GM12873 (cell line): ENCODE data around the gene NHSL1.

ENCODE experiments used
- TF ChIP-seq, protein P1 (sequence below): IDR thresholded peaks from 2 replicates; pipeline ENCODE4 v1.5.1; 2012; ENCODE audit warnings: low read depth, mild to moderate bottlenecking, moderate library complexity, low read length, control low read depth; ENCODE audit not compliant: insufficient read depth; ENCODE audit errors: missing control alignments

NHSL1 gene

DNA sequence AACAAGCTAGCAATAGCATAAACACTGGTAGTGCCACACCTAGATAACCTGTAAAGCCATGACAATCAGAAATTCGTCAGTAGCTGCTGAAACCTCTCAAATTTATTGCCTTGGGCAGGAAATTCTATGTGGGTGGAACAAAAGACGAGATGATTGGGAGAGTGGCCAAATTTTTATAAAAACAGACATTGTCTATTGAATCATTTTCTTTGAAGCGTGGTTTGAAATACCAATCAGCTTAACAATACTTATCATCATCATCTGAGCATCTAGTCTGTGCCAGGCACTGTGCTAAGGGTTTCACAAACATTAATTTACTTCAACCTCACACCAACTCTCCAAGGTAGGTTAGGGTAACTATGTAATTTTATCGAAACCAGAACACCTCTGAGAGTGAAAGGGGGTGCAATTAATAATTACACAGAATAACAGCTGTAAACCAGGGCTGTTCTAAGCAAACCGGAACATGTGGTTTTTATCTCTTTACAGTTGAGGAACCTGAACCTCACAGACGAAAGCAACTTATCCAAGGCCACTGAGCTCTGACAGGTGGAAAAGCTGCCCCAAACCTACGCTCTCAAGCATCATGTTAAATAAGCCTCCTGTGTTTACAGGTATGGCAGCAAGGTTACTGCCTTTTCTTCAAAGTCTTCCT is 43.4 kb downstream of the NHSL1 start:
- TF ChIP-seq, protein P1, sequence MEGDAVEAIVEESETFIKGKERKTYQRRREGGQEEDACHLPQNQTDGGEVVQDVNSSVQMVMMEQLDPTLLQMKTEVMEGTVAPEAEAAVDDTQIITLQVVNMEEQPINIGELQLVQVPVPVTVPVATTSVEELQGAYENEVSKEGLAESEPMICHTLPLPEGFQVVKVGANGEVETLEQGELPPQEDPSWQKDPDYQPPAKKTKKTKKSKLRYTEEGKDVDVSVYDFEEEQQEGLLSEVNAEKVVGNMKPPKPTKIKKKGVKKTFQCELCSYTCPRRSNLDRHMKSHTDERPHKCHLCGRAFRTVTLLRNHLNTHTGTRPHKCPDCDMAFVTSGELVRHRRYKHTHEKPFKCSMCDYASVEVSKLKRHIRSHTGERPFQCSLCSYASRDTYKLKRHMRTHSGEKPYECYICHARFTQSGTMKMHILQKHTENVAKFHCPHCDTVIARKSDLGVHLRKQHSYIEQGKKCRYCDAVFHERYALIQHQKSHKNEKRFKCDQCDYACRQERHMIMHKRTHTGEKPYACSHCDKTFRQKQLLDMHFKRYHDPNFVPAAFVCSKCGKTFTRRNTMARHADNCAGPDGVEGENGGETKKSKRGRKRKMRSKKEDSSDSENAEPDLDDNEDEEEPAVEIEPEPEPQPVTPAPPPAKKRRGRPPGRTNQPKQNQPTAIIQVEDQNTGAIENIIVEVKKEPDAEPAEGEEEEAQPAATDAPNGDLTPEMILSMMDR = no peak

DNA sequence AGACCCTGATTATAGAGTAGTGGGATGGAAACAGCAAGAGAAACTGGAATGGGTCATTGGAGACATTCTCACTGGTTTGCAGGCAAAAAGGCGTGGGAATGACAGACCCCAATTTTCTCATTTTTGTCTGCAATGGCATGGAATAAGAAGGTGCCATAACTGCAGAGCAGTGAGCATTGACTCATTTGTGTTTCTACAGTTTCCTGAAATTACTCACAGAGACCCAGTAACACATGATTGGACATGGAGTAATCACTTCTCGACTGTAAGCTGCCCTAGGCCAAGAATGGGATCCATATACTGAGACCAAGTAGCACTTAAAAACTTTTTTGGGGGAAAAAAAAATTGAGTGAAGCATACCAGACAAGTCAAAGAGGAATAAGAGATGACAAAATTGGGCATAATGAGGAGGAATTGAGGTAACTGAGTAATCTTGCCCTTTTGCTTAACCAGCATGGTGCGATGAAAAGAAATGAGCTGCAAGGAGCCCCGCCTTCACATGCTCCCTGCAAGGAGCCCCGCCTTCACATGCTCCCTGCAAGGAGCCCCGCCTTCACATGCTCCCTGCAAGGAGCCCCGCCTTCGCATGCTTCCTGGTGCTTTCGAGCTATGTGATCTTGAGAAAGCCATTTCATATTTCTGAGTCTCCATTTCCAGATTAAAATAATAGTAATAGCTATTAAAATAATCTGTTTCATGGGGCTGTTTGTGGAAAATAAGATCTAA is 44.1 kb downstream of the NHSL1 start:
- TF ChIP-seq, protein P1 = no peak

DNA sequence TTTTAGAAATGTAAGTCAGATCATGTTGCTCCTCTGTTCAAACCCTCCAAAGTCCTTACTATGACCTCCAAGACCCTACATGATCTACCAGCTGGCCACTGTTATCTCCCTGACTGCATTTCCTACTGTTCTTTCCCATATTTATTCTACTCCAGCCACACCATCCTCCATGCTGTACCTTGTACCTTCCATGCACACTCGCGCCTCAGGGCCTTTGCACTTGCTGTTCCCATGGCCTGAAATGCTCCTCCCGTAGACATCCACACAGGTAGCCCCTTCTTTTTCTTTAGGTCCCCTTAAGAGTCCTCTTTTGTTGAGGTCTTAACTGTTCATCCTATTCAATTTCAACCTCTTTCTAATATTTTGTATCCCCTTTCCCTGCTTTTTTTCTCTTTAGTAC is 48.3 kb downstream of the NHSL1 start:
- TF ChIP-seq, protein P1 = no peak

DNA sequence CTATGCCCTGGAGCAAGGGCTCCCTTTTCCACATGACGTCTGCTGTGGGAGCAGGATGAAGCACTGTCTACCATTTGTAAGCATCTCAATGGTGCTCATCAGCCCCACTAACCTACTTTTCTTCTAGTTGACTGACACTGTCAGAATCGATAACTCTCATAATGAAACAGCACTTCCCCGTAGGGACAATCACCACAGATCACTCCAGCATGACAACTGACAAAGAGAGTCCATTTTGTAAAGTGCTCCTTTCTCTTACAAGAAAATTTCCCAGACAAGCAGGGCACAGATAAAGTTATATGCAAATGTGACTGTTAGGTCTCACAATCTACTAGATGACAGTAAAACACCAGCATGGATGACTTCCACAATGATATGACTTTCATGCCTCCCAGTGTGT is 48.8 kb downstream of the NHSL1 start:
- TF ChIP-seq, protein P1 = no peak

DNA sequence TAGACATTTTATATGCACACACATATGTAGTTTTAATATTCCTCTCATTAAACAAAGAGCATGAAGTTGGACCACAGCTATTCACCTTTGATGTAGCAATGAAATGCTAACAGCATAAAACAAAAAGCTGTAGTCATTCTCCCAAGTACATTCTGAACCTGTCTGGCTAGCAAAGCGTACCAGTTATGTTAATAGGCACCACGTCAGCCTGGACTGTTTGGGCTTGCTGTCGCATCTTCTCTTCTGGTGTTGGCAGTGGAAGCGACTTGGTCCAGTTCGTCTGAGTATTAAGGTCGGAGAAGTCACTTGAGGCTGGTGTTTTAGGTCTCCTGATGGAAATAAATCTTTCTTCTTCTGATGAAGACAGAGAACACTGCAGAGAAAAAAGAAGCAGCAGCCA is 52.5 kb downstream of the NHSL1 start:
- TF ChIP-seq, protein P1 = no peak

DNA sequence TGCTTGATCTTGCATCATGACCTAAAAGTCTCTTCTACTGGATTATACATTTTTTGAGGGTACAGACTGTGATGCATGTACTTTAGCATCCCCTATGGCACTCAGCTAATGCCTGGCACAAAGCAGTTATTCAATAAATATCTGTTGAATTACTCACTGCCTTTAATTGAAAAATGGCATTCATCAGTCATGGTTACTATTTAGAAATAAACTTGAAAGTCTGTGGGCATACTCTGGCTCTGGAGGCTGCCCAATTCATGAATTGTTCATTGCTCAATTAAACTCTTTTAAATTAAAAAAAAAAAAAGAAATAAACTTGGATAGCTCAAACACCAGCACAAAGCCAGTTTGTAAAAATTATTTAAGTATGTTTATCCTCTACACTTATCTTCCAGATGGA is 55.3 kb downstream of the NHSL1 start:
- TF ChIP-seq, protein P1 = no peak

DNA sequence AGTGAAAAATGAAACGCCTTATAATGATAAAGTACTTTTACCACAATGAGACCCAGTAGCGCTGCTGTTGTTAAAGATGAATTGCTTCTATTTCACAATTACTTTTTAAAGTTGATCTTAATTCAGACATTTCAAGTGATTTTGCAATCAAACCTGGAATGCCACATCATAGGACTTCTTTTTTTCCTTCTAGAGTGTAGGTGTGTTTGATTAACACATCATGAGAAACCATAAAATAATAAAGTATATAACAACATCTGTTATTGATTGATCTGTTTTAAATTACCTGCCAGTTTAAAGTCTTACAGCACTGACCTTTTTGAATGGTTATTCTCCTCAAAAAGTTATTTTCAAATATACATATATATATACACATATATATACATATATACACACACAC is 56.6 kb downstream of the NHSL1 start:
- TF ChIP-seq, protein P1 = no peak
